ENCODE measurements around the gene DAPK2.

- no peak for TF ChIP-seq NR2C2 (CRISPR knock-in tag; IDR thresholded peaks at IDR 0.05)
- TF ChIP-seq, protein P1, sequence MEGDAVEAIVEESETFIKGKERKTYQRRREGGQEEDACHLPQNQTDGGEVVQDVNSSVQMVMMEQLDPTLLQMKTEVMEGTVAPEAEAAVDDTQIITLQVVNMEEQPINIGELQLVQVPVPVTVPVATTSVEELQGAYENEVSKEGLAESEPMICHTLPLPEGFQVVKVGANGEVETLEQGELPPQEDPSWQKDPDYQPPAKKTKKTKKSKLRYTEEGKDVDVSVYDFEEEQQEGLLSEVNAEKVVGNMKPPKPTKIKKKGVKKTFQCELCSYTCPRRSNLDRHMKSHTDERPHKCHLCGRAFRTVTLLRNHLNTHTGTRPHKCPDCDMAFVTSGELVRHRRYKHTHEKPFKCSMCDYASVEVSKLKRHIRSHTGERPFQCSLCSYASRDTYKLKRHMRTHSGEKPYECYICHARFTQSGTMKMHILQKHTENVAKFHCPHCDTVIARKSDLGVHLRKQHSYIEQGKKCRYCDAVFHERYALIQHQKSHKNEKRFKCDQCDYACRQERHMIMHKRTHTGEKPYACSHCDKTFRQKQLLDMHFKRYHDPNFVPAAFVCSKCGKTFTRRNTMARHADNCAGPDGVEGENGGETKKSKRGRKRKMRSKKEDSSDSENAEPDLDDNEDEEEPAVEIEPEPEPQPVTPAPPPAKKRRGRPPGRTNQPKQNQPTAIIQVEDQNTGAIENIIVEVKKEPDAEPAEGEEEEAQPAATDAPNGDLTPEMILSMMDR (IDR thresholded peaks at IDR 0.05): no peak
- TF ChIP-seq JUN (CRISPR knock-in tag; IDR thresholded peaks at IDR 0.05): no peak
- TF ChIP-seq, protein P2, sequence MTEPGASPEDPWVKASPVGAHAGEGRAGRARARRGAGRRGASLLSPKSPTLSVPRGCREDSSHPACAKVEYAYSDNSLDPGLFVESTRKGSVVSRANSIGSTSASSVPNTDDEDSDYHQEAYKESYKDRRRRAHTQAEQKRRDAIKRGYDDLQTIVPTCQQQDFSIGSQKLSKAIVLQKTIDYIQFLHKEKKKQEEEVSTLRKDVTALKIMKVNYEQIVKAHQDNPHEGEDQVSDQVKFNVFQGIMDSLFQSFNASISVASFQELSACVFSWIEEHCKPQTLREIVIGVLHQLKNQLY (CRISPR knock-in tag; IDR thresholded peaks at IDR 0.05): no peak
- no peak for TF ChIP-seq CREM (CRISPR knock-in tag; IDR thresholded peaks at IDR 0.05)
- TF ChIP-seq TCF7 (CRISPR knock-in tag; IDR thresholded peaks at IDR 0.05; ENCODE audit: low read depth): no peak
- no peak for TF ChIP-seq CREB1 (CRISPR knock-in tag; IDR thresholded peaks at IDR 0.05)
- TF ChIP-seq, protein P3, sequence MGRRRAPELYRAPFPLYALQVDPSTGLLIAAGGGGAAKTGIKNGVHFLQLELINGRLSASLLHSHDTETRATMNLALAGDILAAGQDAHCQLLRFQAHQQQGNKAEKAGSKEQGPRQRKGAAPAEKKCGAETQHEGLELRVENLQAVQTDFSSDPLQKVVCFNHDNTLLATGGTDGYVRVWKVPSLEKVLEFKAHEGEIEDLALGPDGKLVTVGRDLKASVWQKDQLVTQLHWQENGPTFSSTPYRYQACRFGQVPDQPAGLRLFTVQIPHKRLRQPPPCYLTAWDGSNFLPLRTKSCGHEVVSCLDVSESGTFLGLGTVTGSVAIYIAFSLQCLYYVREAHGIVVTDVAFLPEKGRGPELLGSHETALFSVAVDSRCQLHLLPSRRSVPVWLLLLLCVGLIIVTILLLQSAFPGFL (CRISPR knock-in tag; IDR thresholded peaks at IDR 0.05; ENCODE audit: borderline replicate concordance): no peak
- TF ChIP-seq ZBTB21 (CRISPR knock-in tag; IDR thresholded peaks at IDR 0.05; ENCODE audit: borderline replicate concordance): no peak
- no peak for TF ChIP-seq ZNF232 (CRISPR knock-in tag; IDR thresholded peaks at IDR 0.05)
- TF ChIP-seq FOXJ3 (CRISPR knock-in tag; IDR thresholded peaks at IDR 0.05; ENCODE audit: borderline replicate concordance): no peak
- TF ChIP-seq RELA (CRISPR knock-in tag; IDR thresholded peaks at IDR 0.05; ENCODE audit: borderline replicate concordance): no peak
- no peak for TF ChIP-seq FOXP1 (CRISPR knock-in tag; IDR thresholded peaks at IDR 0.05; ENCODE audit: borderline replicate concordance)
These were observed 171.7 kb downstream of the DAPK2 start for GRCh38 chr15:63874616-63875015.

Measured in WTC11 (cell line).